ENCODE data around the gene CCR6.
"Not testable (repeated sequence)": the region's sequence is repeated elsewhere in the genome, so short reads cannot be mapped to it uniquely, and the experiment has no call there.

The CCR6 gene

DNA sequence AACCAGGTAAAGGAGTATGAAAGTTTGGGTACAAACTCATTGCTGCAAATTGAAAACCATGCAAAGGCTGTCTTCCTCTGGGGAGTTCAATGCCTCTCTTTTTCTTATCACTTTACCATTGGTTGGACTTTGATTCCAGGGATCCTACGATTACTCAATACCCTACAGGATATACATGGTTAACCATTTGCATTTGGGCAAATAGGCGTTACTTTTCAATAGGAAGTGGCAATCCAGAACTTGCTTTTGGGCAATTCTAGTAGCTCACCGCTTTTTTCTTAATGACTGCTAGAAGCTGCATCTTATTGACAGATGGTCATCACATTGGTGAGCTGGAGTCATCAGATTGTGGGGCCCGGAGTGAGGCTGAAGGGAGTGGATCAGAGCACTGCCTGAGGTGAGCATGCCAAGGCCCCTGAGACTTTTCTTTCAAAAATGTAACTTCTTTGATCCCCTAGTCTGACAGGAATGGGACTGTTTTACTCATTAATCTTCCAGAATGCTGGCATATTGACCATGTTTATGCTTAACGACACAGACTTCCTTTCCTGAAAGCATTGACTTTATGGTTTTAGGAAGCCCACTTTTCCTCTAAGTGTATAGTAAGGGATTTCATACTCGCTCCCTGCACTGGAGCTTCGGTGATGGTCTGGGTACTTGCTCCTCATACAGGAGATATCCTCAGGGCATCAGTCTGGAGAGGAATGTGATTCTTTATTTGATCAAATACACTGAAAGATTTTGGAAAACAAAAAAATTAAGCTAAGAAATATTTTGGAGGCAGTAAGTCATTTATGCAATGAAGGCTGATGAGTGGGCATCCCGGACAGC, at the start of gene CCR6:
Gene CCR6, plus strand, starts transcription at position 270 of the 831 bp plus-strand sequence. CDS start 13,039 bp downstream, outside the sequence.
- no peak within 1 kb of the TSS for H3K4me3 ChIP-seq (replicated peaks in 1 of 2; ENCODE audit: low read depth in 2 of 2, low read length in 2 of 2)
- TF ChIP-seq, protein P1, sequence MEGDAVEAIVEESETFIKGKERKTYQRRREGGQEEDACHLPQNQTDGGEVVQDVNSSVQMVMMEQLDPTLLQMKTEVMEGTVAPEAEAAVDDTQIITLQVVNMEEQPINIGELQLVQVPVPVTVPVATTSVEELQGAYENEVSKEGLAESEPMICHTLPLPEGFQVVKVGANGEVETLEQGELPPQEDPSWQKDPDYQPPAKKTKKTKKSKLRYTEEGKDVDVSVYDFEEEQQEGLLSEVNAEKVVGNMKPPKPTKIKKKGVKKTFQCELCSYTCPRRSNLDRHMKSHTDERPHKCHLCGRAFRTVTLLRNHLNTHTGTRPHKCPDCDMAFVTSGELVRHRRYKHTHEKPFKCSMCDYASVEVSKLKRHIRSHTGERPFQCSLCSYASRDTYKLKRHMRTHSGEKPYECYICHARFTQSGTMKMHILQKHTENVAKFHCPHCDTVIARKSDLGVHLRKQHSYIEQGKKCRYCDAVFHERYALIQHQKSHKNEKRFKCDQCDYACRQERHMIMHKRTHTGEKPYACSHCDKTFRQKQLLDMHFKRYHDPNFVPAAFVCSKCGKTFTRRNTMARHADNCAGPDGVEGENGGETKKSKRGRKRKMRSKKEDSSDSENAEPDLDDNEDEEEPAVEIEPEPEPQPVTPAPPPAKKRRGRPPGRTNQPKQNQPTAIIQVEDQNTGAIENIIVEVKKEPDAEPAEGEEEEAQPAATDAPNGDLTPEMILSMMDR (IDR thresholded peaks at IDR 0.05; ENCODE audit: low read depth, low read length), result no peak
- DNase-seq (ENCODE audit: low read depth in 2 of 2), result no peak

DNA sequence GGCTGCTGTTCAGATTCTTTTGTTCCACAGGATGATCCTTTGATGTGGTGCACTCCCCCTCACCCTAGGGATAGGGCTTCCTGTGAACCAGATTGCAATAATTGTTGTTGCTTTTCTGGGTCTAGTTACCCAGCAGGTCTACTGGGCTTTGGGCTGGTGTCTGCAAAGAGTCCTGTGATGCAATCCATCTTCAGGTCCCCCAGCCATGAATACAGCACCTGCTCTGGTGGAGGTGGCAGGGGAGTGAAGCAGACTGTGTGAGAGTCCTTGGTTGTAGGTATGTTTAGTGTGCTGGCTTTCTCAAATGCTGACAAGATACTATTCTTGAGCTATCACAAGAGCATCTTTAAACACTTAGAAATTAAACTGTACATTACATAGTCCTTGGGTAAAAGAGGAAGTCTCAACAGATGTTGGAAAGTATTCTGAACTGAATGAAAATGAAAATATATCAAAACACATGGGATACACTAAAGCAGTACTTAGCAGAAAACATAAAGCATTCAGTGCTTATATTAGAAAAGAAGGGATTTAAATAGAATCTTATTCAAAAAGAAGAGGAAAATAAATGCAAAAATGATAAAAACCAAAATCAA, 49.1 kb upstream of the CCR6 start:
- TF ChIP-seq, protein P1 (IDR thresholded peaks at IDR 0.05; ENCODE audit: low read depth, low read length), result no peak

DNA sequence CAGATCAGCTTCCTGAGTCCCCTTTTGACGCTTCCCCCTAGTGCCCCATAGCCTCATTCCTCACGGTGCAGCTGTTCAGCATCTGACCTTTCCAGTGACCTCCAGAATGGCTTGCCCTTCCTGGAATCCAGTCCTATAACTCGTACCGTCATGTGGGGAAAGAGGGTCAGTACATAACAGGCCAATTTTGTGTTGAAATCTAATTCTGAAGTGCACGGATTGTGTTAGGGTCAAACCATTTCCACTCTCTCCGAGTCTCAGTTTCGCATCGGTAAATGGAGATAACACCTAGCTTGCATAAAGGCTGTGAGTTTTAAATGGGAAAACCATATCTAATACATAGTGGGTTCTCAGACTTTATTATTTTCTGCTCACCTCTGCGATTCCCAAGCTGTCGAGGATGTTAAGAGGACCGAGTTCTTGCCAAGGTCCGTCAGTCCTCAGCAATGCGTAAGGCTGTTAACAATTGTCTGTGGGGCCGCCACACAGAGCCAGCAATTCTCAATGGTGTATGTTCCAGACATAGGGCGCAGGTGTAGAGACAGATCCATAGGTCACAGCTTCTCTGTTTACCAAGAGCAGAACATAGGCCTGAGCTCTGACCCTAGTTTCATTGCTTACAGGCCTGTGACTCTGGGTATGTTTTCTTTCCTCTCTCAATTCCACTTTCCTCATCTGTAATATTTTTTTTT, 45.5 kb upstream of the CCR6 start:
- TF ChIP-seq, protein P1 (IDR thresholded peaks at IDR 0.05; ENCODE audit: low read depth, low read length), result no peak
- DNase-seq (ENCODE audit: low read depth in 2 of 2), result no peak
- H3K4me3 ChIP-seq (replicated peaks in 1 of 2; ENCODE audit: low read depth in 2 of 2, low read length in 2 of 2), result no peak overlapping the region

More for the DNA sequence above, 49.1 kb upstream of the CCR6 start:
- no peak overlapping the region for H3K4me3 ChIP-seq (replicated peaks in 1 of 2; ENCODE audit: low read depth in 2 of 2, low read length in 2 of 2)
- no peak for DNase-seq (ENCODE audit: low read depth in 2 of 2)

DNA sequence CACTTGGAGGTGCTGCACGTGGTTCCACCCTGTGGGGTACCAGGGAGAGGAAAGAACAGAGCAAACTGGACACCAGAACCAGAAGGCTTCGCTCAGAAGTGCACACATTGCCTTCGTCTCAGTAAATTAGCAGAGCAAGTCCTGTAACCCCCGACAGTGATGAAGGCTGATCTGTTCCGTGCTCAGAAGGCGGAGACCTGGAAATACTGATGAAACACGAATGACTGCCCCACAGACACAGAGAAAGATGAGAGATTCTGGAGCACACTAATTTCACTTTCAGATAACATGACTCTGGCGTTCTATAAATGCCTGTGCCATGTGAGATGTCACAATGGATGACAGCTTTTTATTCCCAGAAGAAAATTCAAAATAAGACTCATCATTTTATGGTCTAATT, 44.2 kb upstream of the CCR6 start:
- DNase-seq (ENCODE audit: low read depth in 2 of 2), result no peak

DNA sequence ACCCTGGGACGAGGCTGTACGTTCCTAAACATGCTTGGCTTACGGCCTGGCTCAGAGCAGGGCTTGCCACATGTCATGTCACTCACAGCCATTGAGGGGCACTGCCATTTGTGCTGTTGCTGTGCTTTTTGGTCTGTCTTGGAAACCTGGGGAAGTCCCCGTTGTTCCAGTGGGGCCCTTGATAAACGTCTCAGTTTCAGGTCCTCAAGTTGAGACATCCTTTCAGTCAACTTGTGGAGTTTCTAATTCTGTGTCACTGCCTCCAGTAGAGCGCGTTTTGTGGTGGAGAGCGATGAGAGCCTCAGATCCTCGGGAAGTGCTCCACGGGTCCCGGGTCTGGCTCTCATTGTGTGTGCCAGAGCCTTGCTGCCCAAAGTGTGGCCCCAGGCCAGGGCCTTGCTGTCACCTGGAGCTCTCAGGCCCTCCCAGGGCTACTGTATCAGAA, 43.0 kb upstream of the CCR6 start:
- no peak overlapping the region for H3K4me3 ChIP-seq (replicated peaks in 1 of 2; ENCODE audit: low read depth in 2 of 2, low read length in 2 of 2)
- TF ChIP-seq, protein P1 (IDR thresholded peaks at IDR 0.05; ENCODE audit: low read depth, low read length), result no peak
- no peak for DNase-seq (ENCODE audit: low read depth in 2 of 2)

More for the DNA sequence above, 44.2 kb upstream of the CCR6 start:
- H3K4me3 ChIP-seq (replicated peaks in 1 of 2; ENCODE audit: low read depth in 2 of 2, low read length in 2 of 2), result no peak overlapping the region
- TF ChIP-seq, protein P1 (IDR thresholded peaks at IDR 0.05; ENCODE audit: low read depth, low read length), result no peak

DNA sequence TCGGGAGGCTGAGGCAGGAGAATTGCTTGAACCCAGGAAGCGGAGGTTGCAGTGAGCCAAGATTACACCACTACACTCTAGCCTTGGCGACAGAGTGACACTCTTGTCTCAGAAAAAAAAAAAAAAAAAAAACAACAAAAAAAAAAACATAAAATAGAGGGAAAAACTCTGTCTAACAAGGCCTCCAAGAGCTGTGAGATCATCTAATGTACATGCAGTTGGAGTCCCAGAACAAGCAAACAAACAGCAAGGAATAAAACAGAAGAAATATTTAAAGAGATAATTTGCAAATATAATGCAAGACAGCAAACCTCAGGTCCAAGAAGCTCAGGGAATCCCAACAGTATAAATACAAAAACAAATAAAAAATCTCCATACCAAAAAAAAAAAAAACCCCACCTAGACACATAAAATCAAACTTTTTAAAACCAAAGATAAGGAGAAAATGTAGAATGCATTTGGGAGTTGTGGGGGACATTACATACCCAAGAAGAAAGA, 35.0 kb upstream of the CCR6 start:
- no peak overlapping the region for H3K4me3 ChIP-seq (replicated peaks in 1 of 2; ENCODE audit: low read depth in 2 of 2, low read length in 2 of 2)
- TF ChIP-seq, protein P1 (IDR thresholded peaks at IDR 0.05; ENCODE audit: low read depth, low read length), result no peak
- no peak for DNase-seq (ENCODE audit: low read depth in 2 of 2)

DNA sequence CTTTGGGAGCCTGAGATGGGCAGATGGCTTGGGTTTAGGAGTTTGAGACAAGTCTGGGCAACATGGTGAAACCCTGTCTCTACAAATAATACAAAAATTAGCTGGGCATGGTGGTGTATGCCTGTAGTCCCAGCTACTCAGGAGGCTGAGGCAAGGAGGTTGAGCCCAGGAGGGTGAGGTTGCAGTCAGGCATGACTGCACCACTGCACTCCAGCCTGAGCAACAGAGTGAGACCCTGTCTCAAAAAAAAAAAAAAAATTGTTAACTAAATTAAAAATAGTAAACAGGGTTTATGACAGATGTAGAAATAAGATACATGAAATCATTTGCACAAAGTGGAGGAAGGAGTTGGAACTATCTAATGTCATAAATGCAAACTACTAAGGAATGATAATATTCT, 34.2 kb upstream of the CCR6 start:
- H3K4me3 ChIP-seq (replicated peaks in 1 of 2; ENCODE audit: low read depth in 2 of 2, low read length in 2 of 2); DNase-seq (ENCODE audit: low read depth in 2 of 2): not testable (repeated sequence)
